ENCODE data around the gene TTI1.
"Not testable (repeated sequence)": the region's sequence is repeated elsewhere in the genome, so short reads cannot be mapped to it uniquely, and the experiment has no call there.

The TTI1 gene

DNA sequence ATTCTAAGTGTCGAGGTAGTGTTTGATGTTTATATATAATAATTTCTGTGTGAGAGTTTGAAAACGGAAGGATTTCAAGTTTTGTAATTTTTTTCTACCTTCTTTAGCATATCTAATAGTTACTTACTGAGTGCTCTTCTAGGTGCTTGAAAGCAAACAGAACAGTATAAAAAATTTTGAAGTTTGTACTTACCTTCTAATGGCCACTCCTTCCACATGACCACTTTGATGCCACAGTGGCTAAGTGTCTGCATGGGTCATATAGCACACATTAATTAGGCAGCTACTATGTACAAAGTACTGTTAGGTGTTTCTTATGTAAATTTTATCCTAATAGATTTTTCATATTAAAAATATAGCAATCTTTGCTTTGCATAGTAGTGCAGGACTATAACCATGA is 21.4 kb upstream of the TTI1 start:
- no peak for DNase-seq

DNA sequence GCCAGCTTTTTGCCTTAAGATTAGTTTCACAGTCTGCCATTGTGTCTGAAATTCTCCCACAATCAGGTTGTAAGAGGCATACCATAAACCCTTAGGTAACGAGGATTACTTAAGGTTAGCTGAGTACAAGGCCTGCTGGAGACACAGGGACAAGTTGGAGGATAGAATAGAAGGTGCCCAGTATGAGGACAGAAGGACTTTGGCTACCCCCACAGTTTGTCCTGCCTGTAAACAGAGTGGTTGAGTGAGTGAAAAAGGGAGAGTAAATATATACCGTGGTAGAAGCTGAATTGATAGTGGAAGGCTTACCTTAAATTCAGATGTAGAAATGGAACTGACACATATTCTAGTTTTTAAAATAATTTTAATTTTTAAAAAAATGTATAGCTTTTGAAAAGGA is 19.6 kb upstream of the TTI1 start:
- DNase-seq: no peak

- no peak for DNase-seq
These were observed 17.4 kb upstream of the TTI1 start for GRCh38 chr20:38050686-38051085.

- no peak for DNase-seq
These were observed 16.5 kb upstream of the TTI1 start for GRCh38 chr20:38049800-38050199.

- DNase-seq: no peak
These were observed 13.3 kb upstream of the TTI1 start for GRCh38 chr20:38046572-38046971.

DNA sequence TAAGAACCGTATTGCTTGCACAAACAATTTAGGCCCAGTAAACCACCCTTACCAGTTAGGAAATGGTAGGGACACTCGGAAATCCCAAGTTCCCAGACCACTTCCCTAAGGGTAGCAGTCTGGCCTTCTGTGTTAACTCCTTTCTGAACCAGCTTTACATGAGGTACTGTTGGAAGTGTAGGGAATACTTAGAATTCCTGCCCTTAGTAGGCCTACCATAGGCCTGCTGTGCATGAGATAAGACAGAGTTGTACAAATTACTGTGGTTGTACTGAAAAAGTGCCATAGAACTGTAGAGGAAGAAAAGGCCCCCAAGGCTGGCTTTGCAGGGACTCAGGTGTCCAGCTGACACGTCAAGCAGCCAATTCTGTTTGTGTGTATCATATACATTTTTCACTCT is 11.4 kb upstream of the TTI1 start:
- DNase-seq: no peak

- no peak for DNase-seq
These were observed 10.4 kb upstream of the TTI1 start for GRCh38 chr20:38043512-38044300.

- DNase-seq: no peak
These were observed 7.0 kb upstream of the TTI1 start for GRCh38 chr20:38040276-38040675.

GRCh38 chr20:38036366-38036765 is 3.1 kb upstream of the TTI1 start:
- DNase-seq: no peak

DNA sequence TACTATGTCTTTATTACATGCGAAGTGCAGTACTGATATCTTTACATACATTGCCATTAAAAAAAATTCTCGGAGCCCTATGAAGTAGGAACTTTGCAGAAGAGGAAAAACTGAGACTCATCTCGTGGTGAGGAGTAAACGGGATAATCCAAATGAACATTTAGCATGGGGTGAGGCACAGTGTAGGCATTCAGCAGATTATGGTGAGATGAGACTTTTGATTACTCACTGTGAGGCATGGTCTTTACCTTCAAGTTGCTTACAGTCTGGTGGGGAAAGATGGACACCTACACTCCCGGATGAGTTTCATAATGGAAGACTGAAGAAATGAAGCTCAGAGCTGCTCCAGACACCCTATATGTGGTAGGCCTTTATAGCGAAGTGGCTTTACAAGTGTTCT is 1.7 kb upstream of the TTI1 start:
- DNase-seq: no peak

DNA sequence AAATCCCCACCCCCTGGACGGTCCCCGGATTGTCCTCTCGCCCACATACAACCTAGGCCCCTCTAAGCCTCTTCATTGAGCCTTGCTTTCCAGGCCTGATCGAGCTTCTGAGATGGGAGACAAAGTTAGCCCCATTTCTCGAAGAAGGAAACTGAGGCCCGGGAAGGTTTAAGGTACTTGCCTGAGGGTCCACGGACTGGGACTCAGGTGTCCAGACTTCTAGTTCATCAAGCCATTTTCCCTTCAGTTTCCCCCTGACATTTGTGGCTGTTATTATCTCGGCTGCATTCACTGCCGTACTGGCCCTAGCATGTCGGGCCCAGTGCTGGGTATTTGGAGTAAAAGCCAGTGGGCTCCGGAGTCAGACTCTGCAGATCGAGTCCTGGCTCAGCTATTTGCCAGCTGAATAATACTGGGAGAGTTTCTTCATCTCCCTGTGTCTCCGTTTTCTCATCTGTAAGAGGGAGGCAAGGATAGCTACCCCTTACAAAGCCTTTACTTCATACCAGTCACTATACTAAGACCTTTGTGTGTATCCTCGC is 923 bp upstream of the TTI1 start:
- DNase-seq: peak in 1 of 5 experiments; percentile 2

DNA sequence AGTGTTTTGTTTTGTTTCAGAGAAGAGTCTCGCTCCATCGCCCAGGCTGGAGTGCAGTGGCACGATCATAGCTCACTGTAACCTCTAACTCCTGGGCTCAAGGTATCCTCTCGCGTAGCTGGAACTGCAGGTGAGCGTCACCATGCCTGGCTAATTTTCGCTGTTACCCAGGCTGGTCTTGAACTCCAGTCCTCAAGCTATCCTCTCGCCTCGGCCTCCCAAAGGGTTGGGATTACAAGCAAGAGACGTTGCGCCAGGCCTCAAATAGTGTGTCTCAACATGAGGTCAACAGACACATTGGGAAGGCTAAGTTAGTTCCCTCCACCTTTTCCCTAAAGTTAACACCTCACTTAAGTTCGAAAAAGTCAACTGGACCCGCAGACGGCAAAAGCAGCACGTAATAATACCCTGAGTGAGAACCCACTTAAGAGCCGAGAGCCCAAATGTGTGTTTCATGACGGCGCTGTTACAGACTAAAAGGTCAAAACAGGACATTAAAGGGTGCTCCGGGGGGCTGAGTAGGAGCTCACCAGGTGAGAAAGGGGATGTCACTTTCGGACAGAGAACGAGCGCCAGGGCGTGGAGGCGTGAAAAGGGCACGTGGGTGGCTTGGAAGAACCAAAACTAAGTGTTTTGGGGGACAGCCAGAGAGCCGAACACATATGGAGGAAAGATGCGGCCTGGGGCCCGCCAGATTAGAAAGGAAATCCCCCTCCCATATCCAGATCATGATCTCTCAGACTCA is 499 bp downstream of the TTI1 start:
- DNase-seq: peak in 1 of 5 experiments; percentile 19

DNA sequence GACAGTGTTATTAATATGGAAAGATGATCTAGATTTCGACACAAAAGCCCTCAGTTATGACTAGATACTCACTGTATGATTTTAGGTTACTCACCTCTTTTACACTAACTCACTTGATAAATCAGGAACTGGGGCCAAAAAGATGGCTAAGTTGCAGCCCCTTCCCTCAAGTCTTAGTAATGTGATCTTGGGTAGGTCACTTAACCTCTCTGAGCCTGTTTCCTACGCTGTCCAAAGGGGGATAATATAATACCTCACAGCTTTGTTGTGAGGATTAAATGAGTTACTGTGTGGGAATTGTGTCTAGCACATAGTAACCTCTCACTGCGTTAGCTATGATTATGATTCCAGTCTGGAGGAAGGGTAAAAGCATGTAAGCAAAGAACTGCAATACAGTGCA is 1.3 kb downstream of the TTI1 start:
- DNase-seq: no peak

DNA sequence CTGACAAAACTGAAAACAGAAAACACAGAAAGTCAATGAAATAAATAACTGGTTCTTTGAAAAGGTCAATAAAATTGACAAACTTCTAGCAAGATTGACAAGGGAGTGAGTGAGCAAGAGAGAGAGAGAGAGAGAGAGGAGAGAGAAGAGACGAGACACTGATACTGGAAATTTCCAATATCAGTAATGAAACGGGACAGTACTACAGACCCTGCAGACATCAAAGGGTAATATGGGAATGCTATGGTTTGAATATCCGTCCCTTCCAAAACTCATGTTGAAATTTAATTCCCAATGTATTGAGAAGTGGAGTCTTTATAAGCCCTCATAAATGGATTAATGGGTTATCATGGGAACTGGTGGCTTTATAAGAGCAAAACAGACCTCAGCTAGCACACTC is 3.8 kb downstream of the TTI1 start:
- no peak for DNase-seq

DNA sequence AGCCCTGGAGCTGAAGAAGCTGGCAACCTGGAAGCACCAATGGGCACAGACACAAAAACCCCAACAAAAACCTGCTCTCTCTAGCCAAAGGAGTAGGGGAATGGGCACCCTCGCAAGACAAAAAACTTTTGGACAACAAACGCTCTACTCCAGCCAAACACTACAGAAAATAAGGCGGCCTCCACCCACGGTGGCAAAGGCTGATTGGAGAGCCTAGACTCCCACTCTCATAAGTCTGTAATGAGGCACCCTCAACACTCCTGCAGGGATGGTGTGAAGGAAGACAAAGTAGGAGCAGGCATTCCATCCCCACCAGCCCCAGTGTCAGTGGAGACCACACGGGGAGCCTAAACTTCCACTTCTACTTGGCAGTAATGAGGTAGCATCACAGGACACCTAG is 8.8 kb downstream of the TTI1 start:
- no peak for DNase-seq

DNA sequence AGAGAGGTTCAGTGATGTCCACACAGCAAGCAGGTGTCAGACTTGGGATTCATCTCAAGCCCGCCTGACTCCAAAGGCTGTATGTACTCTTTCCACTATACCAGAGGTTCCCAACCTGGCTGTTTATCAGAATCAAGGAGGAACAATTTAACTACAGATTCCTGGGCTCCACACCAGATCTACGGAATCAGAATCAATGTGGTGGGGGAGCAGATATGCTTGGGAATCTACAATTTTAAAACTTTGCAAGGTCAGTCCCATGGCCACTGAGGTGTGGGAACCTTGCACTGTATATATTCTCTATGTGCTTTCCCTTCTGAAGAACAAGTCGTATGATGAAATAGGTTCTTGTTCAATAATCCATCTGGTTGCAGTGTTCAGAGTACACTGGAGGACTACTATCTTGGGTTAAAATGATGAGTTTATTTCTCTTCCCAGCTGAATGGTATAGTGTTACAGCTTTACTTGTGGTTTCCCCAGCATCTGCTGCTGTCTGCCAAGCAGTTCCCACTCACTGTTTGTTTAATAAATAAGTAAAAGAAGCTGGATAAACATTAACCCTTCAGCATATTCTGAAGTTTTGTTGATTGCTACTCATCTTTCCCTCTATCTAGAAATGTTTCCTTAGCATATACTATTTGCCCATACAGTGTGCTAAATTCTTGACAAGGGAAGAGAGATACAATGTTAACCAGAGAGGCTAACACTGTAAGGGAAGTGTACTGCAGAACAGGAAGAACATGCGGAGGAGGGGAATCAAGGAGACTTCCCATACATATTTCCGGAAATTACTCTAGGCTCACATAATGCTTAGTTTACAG is 9.9 kb downstream of the TTI1 start:
- no peak for DNase-seq

- no peak for DNase-seq
These were observed 12.0 kb downstream of the TTI1 start for GRCh38 chr20:38021087-38021772.

DNA sequence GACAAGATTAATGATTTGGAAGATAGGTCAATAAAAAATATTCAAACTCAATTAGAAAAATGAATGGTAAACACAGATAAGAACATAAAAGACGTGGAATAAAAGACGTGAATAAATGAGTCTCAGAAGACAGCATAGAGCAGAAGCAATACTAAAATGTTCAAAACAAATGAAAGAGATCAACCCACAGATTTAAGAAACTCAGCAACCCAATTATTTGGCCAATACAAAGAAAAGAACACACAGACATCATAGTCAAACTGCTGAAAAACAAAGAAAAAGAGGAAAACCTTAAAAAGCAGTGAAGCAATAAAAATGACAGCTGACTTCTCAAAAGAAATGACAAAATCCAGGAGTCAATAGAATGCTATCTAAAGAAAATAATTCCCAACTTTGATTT is 14.9 kb downstream of the TTI1 start:
- DNase-seq: no peak

- DNase-seq: no peak
These were observed 15.3 kb downstream of the TTI1 start for GRCh38 chr20:38017959-38018358.

DNA sequence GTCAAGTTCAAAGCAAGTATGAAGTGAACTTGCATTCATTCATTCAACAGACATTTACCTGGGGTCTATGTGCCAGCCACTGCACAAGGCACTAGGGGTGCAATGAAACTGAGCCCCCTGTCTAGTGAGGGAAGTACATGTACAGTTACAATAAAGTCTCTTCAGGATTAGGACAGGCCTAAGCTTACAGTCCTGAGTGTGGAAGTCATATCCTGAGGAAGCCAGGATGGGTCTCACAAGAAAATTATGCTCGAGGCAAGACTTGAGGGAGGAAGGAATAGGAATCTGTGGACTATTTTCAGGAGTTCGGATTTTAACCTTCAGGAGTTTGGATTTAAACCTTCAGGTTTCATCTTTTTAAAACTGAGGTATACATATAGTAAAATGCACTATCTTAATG is 19.4 kb downstream of the TTI1 start:
- DNase-seq: no peak

GRCh38 chr20:38012332-38012731 is 20.9 kb downstream of the TTI1 start:
- DNase-seq: no peak

DNA sequence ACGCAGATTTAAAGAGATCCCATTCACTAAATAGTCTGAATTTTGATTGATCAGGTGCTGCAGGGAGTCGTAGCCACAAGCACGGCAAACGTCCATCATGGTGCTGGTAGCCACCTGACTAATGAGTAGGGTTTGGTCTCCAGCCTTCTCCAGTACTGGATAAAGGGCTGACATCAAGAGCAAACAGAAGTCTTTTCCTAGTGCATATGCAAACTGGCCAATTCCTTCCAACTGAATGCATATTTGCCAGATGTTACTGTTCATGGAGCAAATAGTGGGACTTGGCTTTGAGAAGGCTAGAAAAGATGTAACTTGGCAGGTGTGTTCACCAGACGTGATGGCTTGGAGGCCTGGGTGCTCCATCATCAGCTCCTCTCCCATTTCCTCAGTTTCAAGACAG is 21.6 kb downstream of the TTI1 start:
- no peak for DNase-seq

- not testable (repeated sequence) for DNase-seq
These were observed 23.8 kb downstream of the TTI1 start for GRCh38 chr20:38009416-38009815.
